Measurements from ENCODE around the gene RAPGEF6.

DNA sequence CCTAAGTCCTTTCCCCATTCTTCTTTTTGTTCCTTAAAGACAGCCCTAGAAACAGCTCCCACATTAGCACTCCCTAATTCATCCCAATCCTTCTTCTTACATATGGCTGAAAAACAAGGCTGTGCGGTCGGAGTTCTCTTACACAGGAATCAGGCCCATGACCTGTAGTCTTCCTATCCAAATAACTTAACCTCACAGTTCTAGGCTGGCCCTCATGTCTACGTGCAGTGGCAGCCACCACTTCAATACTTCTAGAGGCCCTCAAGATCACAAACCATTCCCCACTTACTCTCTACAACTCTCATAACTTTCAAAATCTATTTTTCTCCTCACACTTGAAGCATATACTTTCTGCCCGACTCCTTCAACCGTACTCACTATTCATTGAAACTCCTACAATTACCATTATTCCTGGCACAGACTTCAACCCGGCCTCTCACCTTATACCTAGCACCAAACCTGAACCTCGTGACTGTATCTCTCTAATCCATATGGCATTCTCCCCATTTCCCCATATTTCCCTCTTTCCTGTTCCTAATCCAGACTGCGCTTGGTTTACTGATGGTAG is 59.3 kb downstream of the RAPGEF6 start:
- TF ChIP-seq PAX5 (IDR thresholded peaks at IDR 0.05; ENCODE audit: insufficient read depth, low read length, severe bottlenecking) (no peak), POLR2A (IDR thresholded peaks at IDR 0.05; ENCODE audit: low read depth, low read length) (no peak), POLR2AphosphoS5 (IDR thresholded peaks at IDR 0.05; ENCODE audit: low read depth, low read length) (no peak), TAF1 (IDR thresholded peaks at IDR 0.05; ENCODE audit: low read depth, low read length) (no peak), SPI1 (IDR thresholded peaks at IDR 0.05; ENCODE audit: low read depth, low read length) (no peak), POU2F2 (IDR thresholded peaks at IDR 0.05; ENCODE audit: low read depth, low read length) (no peak)
